Upper lobe of left lung (tissue), 4 donors: ENCODE measurements around the gene MACROD1.

ENCODE experiments used
- EP300 ChIP-seq, 4 donors: sonication (generic); formaldehyde crosslinking; IDR thresholded peaks; one replicate each; pipeline ENCODE4 v1.5.1; 2017; ENCODE audit warnings: antibody characterized with exemption in 4 of 4, control low read depth in 2 of 4
- TF ChIP-seq, protein P1 (sequence below), 6 experiments: fragments of 450-650 bp in 4 of 6; fragments of 200-600 bp in 2 of 6; sonication (generic) in 2 of 6; IDR thresholded peaks; one replicate each; pipeline ENCODE4 v1.5.1; 2016 to 2019; ENCODE audit warnings: antibody characterized with exemption in 6 of 6

- TF ChIP-seq, protein P1, sequence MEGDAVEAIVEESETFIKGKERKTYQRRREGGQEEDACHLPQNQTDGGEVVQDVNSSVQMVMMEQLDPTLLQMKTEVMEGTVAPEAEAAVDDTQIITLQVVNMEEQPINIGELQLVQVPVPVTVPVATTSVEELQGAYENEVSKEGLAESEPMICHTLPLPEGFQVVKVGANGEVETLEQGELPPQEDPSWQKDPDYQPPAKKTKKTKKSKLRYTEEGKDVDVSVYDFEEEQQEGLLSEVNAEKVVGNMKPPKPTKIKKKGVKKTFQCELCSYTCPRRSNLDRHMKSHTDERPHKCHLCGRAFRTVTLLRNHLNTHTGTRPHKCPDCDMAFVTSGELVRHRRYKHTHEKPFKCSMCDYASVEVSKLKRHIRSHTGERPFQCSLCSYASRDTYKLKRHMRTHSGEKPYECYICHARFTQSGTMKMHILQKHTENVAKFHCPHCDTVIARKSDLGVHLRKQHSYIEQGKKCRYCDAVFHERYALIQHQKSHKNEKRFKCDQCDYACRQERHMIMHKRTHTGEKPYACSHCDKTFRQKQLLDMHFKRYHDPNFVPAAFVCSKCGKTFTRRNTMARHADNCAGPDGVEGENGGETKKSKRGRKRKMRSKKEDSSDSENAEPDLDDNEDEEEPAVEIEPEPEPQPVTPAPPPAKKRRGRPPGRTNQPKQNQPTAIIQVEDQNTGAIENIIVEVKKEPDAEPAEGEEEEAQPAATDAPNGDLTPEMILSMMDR (IDR thresholded peaks at IDR 0.05) = no peak
- no peak for TF ChIP-seq EP300 (IDR thresholded peaks at IDR 0.05)
Observed at GRCh38 chr11:63986932-63987513, 178.9 kb downstream of the MACROD1 start.
